NK-92 (cell line): ENCODE measurements around the gene FUT6.
A peak's percentile ranks its signal among the peaks of the same experiment; 100 is the strongest.

ENCODE experiments used
- DNase-seq: peaks from one replicate; lab custom pipeline; 2025; ENCODE audit not compliant: unreplicated experiment; lab: John Stamatoyannopoulos, UW

FUT6 gene

DNA sequence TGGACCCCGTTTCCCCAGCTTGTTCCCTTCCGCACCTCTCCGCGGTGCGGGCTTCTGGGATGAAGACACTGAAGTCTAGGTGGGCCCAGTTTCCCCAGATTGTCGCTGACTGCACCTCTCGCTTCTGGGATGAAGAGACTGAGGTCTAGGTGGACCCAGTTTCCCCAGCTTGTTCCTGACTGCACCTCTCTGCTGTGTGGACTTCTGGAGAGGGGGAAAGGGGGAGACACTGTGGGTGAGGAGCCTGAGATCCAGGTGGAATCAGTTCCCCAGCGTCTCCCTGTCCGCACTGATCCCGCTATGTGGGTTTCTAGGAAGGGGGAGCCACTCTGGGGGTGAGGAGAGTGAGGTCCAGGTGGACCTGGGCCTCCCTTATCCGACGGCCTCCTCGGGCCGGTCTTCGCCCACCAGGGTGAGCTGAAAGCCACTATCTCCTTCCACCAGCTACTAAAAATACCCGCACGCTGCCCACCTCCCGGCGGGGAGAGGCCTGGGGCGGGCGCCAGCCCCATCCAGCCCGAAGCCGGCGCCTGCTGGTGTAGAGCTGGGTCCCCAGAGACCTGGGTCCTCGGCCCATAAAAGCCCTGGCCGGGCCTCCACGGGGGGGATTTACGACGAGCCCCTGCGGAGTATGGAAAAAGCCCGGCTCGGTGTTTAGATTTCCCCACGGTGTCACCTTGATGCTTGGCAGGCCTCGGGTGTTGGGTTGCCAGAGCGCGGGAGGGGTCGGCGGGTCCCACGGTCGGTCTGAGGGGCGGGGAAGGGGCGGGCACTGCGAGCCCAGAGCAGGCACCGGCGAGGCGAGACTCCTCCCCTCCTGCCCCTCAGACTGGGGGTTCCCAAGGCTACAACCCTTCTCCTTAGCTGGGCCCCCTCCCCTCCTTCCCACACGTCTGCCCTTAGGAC is 10.6 kb downstream of the FUT6 start:
- DNase-seq = no peak

DNA sequence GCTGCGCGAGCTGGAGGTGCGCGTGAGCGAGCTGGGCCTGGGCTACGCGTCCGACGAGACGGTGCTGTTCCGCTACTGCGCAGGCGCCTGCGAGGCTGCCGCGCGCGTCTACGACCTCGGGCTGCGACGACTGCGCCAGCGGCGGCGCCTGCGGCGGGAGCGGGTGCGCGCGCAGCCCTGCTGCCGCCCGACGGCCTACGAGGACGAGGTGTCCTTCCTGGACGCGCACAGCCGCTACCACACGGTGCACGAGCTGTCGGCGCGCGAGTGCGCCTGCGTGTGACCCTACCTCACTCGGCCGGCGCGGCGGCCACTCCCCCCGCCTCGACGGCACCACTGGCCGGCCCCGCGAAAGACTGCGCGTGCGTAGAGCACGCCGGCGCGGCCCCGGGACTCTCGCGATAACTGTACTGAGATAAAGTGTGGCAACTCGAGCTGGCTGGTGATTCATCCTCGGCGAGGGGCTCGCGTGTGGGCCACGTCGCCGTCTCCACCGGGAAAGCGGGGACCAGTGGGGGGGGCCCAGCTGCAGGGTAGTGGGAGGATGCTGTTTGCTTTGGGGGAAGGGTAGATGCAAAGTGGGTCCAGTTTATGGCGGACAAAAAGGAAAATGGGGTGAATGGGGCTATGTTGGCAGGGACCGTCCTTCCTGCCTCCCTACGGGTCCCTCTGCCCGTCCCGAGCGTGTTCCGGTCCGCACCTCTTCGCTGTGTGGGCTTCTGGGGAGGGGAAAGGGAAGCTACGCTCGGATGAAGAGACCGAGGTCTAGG is 11.4 kb downstream of the FUT6 start:
- peak; percentile 59 for DNase-seq

DNA sequence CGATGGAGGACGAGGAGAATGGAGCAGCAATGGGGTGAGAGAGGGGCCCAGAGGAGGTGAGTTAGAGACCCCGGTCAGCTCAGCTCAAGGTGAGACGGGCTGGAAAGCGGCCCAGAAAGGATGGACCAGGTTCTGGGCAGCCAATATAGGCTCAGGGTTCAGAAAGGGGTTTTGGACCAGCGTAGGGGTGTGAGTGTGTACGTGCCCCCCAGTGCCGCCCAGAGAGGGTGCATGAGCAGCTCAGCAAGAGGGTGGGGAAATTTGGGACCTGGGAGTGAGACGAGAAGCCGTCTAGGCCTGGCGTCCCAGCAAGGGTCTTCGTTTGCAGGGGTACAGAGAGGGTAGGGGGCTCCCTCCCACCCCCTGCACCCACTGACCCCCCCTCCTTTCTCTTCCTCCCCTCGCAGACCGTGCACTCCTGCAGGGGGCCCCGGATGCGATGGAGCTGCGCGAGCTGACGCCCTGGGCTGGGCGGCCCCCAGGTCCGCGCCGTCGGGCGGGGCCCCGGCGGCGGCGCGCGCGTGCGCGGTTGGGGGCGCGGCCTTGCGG is 12.1 kb downstream of the FUT6 start:
- no peak for DNase-seq

DNA sequence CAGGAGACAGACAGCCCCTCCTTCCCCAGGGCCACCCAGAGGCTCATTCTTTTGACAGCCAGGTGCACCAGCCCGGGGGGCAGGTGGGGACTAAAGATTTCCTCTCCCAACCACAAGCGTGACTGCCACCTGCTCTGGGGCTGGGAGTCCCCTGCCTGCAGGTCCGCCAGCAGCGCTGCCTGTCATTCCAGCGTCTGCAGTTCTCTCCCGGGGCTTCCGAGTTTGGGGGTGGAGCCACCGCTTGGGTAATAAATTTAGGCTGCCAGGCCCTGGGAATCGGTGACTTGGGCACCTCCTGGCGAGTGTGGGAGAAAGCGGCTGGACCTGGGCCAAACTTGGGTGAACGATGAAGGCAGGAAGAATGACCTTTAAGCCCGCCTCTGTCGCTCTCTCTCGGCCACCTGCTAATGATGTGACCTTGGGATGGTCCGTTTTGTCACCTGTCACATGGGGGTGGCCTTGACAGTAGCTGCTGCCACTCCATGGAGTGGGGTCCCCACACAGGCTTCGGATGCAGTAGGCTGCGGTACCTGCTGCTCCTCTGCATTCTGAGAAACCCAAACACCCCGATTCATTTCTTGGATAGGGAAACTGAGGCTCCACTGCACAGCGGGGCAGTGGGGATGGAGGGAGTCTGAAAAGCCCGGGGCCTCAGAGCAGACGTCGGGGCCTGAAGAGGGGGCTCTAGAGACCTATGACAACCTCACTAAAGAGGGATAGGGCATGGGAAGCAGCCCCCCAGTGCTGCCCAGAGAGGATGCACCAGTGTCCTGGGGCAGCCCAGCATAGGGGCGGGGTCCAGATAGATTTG is 12.8 kb downstream of the FUT6 start:
- DNase-seq = no peak

DNA sequence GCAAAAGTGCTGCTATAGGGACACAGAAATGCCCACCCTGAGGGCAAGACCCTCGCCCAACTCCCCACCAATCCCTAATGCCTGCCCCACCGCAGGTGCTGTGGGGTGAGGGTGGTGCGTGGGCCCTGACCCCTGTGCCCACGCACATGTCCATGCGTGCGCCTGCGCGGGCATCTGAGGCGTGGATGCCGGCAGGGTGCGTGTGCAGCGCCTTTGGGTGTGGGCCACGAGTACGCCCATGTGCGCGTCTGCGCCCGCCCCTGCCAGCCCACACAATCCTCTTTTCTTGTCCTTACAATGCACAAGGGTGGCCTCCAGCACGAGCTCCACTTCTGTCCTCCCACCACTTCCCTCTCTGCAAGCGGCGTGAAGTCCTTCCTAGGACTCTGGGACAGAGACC is 14.3 kb downstream of the FUT6 start:
- no peak for DNase-seq

DNA sequence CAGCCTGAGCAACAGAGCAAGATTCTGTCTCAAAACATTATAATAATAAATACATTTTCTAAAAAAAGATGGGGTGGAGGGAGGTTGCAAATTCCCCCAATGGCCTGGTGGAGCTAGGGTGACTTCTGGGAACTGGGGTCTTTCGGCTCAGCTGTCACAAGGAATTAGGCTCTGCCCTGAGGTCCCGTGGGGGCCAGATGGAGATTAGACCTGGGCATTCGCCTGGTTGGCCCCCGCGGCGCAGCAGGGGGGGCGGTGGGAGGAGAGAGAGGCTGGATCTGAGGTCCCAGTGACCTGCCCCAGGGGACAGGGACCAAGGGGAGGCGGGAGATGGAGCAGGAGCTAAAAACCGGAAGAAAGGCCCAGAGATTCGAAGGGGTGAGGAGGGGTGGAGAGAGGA is 14.8 kb downstream of the FUT6 start:
- no peak for DNase-seq

DNA sequence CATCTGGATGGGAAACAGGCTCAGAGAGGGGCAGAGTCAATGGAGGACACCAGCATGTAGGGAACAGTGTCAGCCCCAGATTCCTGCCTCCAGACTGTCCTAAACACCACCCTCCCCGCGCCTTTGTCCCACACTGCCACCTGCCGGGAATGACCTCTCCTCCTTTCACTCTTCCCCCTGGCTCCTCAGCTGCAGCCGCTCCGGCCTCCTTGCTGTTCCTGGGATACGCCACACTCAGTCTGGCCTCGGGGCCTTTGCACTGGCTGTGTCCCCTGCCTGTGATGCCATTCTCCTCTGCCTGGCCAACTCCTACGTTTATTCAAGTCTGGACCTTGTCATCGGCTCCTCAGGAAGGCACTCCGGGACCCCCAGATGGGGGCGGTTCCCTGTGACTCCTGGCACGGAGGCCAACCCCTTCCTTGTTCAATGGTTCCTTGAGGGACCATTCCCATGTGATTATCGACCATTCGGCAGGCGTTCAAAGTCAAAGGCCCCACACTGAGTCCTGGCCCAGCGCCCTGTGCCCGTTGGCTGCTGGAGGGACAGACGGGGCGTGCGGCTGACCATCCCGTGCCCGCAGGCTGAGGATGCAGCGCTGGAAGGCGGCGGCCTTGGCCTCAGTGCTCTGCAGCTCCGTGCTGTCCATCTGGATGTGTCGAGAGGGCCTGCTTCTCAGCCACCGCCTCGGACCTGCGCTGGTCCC is 15.8 kb downstream of the FUT6 start:
- DNase-seq = no peak

DNA sequence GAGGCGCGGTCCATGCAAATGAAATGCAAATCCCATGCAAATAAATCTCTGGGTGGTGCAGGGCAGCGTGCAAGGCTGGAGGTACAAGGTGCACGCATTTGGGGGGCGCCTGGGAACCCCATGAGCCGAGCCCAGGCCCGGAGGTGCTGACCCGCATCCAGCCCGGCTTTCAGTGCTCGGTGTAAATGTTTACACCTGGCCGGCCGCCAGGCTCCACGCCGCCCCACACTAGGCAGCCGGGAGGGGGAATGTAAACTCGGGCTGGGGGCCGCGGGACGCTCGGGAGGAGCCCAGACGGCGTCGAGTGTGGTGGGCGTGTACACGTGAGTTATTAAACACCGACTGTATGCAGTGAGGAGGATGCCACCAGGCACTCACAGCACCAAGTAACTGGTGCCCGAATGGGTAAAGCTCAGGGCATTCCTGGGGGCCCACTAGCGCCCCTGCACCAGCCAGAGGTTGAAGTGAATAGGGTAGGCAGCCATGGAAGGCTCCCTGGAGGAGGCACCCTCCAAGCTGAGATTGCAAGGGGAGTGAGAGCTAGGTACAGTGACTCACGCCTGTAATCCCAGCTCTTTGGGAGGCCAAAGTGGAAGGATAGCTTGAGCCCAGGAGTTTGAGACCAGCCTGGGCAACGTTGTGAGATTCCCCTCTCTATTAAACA is 17.2 kb downstream of the FUT6 start:
- DNase-seq = no peak

DNA sequence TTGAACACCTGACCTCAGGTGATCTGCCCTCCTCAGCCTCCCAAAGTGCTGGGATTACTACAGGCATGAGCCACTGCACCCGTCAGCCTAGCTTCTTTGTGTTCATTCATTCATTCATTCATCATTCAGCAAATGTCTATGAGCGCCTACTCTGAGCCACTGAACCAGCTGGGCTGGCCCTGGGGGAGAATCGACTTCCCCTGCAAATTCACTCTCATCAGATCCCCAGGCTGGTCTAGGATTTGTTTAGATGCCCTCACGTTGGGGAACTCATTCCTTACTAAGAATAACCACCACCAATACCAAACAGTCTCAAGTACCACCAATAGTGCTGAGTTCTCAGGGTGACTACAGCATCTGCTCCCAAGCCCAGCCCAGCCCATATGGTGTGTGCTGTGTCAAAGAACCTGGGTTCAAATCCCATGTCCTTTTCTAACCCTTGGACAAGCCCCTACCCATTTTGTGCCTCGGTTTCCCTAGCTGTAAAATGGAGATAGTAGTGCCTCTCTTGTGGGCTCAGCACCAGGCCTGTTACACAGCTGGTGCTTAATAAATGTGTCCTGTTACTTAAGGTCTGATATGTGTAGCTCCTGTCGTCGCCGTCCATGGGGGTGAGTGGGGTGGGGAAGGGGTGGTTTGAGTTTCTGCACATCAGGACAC is 17.9 kb downstream of the FUT6 start:
- DNase-seq = no peak

DNA sequence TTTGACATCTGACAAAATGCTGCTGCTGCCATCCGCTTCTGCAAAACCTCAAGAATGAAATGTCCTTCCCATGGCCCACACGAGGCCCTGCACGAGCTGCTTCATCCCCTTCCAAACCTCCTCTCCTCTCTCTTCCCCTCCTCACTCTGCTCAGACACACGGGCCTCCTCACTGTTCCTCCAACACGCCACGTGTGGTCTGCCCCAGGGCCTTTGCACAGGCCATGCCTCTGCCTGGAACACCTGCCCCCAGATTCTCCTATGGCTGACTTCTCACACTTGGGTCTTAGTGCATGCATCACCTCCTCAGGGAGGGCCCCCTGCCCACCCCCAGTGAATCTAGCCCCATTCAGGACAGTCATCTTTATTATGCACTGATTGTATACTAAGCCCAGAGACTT is 18.7 kb downstream of the FUT6 start:
- DNase-seq = no peak

DNA sequence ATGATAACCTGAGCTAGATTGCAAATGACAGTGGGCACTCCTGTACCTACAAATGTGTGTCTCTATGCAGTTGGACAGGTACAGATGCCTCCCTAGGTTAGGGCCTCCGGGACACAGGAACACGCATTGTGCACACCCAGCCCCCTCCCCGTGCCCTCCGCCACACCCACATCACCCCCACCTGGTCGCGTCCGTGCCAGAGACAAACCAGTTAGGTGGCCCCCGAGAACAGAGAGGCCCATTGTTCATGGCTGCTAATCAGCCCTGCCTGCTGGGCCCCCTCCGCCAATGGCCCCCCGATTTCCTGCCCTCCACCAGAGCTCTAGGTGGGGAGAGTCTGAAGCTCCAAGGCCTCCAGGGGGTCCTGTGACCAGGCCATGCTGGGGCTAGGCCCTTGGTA is 20.9 kb downstream of the FUT6 start:
- DNase-seq = no peak

DNA sequence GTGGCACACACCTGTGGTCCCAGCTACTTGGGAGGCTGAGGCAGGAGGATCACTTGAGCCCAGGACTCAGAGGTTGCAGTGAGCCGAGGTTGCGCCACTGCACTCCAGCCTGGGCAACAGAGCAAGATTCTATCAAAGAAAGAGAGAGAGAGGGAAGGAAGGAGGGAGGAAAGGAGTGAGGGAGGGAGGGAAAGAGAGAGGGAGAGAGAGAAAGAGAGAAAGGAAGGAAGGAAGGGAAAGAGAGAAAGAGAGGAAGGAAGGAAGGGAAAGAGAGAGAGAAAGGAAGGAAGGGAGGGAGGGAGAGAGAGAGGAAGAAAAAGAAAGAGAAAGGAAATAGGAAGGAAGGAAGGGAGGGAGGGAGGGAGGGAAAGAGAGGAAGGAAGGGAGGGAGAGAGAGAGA is 22.3 kb downstream of the FUT6 start:
- DNase-seq = no peak

DNA sequence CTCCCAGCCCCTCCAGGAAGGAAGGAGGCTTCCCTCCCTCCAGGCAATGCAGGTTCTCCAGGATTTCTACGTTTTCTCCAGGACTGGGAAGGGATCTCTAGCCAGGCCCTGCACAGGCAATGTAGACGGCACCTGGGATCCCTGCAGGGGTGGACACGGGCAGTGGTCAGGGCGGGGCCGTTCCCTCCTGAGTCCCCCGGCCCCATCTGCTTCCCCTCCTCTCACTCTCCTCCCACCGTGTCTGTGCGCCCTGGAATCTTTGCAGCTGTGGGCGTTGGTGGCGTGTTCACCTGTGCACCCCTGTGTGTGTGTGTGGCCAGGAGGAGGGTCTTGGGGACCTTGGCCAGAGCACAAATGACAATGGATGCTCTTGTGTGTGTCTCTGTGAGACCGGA is 24.7 kb downstream of the FUT6 start:
- no peak for DNase-seq

DNA sequence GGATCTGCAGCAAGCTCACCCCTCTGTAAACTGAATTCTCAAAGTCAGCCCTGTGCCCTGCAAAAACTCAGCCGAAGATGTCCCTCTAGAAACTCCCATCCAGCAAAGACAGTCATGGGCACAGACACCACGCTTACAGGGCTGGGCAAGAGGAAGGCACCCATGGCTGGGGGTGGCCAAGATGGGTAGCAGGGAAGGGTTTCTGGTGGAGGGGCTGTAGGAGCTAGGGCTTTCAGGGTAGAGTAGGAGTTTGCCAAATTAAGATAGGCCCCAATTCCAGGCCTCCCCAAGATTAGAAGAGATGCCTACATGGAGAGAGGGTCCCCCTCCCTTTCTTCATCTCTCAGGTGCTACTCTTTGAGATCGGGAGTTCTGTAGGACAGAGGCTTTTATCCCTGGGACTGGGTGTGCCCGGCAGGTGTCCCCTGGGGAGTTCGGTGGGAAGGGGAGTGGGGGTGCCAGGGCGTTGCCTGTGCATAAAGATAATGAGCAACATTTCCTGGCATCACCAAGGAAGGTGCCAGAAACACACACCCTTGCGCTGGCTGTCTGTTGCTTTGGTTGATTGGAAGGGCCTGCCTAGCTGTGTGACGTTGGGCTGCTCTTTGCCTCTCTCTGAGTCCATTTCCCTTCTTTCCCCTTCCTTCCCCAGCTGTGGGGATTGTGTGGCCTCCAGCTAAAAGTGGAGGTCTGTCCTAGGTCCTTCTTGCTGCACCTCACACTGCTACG is 25.2 kb downstream of the FUT6 start:
- no peak for DNase-seq

DNA sequence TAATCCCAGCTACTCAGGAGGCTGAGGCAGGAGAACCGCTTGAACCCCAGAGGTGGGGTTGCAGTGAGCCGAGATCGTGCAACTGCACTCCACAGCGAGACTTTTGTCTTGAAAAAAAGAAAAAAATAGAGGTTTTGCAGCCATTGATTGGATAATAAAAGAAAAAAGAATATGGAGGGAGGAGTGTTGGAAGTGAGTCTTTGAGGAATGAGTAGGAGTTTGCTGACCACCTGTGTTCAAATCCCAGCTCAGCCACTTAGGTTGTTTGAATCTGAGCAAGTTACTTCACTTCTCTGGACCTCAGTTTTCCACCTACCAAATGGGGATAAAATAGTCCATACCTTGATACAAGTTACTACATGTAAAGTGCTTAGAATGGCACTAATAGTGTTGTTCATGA is 28.4 kb downstream of the FUT6 start:
- no peak for DNase-seq

DNA sequence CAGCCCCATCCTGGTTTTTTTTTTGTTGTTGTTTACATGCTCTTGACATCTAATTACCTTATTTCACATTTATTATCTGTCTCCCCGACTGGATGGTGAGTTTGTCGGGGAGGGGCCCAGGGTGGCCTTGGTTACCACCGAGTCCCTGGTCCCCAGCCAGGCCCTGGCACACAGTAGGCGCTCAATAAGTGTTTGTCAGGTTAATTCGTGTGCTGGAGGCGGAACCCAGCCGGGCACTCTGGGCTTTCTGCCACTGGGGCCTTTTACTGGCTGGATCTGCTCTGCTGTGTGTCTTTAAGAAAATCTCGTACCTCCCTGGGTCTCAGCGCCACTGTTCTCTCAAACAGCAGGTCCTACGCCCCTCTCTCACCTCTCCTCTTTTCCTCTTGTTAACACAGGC is 30.0 kb downstream of the FUT6 start:
- DNase-seq = no peak

DNA sequence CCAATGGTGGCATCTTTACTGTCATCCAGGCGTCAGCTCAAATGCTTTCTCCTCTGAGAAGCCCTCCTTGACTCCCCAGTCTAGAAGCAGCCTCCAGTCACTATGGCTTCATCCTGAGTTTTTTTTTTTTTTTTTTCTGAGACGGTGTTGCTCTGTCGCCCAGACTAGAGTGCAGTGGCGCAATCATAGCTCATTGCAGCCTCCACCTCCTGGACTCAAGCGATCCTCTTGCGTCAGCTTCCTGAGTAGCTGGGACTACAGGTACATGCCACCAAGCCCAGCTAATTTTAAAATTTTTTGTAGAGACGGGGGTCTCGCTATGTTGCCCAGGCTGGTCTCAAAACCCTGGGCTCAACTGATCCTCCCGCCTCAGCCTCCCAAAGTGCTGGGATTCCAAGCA is 30.4 kb downstream of the FUT6 start:
- no peak for DNase-seq

DNA sequence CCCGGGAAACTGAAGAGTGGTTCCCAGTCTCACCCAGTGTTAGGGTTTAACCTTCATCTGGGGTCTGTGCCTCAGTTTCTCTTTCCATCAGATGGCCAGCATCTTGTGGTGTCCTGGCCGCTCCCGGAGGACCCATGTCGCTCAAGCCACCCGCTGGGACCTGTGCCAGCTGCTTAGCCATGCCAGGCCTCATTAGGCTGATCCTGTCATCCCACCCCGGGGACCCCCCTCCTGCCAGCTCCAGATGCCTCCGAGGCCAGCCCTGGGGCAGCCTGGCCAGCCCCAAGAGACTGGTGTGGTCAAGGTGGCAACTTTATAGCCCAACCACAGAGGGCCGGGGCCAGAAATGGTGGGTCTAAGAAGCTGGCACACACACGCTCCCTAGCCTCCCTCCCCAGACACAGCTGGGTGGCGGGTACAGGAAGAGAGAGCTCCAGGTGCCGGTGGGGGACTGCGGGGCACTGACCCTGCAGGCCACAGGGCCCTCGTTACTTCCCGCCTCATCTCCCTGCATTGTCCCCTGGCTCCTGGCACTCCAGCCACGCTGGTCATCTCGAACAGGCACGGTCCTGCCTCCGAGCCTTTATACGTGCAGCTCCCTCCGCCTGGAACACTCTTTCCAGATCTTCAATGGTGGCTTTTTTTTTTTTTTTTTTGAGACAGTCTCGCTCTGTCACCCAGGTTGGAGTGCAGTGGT is 31.2 kb downstream of the FUT6 start:
- no peak for DNase-seq
